NK-92 treated with Interleukin-12 subunit alpha and Interleukin-12 subunit beta, amount 100 ng/mL, for 24 hours (cell line): ENCODE results near the gene PAM16.
"Not testable (repeated sequence)": the region's sequence is repeated elsewhere in the genome, so short reads cannot be mapped to it uniquely, and the experiment has no call there.

Experiments used
- DNase-seq: peaks from one replicate; lab custom pipeline; 2025; lab: John Stamatoyannopoulos, UW

The PAM16 gene

DNA sequence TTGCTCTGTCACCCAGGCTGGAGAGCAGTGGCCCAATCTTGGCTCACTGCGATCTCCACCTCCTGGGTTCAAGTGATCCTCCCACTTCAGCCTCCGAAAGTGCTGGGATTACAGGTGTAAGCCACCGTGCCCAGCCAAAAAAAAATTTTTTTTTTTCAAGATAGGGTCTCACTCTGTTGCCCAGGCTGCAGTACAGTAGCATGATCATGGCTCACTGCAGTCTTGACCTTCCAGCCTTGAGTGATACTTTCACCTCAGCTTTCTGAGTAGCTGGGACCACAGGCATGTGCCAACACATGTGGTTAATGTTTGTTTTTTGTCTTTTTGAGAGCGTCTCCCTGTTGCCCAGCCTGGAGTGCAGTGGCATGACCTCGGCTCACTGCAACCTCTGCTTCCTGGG, 1.7 kb upstream of the PAM16 start:
- no peak for DNase-seq

DNA sequence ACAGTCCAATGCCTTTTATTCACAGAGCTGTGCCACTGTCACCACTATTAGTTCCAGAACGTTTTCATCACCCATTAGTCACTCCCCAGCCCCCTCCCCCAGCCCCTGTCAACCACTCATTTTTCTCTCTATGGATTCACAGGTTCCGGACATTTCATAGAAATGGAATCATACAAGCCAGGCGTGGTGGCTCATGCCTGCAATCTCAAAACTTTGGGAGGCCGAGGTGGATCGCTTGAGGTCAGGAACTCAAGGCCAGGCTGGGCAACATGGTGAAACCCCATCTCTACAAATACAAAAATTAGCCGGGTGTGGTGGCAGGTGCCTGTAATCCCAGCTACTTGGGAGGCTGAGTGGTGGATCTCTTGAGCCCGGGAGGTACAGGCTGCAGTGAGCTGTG, 759 bp upstream of the PAM16 start:
- DNase-seq = no peak

DNA sequence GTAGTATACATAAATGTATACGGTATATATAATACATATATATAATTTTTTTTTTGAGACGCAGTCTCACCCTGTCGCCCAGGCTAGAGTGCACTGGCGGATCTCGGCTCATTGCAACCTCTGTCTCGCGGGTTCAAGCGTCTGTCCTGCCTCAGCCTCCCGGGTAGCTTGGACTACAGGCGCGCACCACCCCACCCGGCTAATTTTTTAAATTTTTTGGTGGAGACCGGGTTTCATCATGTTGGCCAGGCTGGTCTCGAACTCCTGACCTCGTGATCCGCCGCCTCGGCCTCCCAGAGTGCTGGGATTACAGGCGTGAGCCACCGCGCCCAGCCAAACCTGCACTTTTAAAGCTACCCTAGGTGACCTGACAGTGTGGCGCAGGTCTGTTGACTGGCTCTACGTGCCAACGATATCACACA, 745 bp downstream of the PAM16 start:
- DNase-seq = no peak

DNA sequence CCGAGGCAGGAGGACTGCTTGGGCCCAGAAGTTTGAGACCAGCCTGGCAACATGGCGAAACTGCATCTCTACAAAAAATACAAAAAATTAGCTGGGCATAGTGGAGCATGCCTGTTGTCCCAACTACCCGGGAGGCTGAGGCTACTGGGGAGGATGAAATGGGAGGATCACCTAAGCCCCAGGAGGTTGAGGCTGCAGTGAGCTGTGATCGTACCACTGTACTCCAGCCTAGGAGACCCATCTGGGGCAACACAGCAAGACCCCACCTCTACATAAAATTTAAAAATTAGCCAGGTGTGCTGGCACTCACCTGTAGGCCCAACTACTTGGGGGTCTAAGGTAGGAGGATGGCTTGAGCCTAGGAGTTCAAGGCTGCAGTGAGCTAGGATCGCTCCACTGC, 1.8 kb downstream of the PAM16 start:
- DNase-seq = no peak

DNA sequence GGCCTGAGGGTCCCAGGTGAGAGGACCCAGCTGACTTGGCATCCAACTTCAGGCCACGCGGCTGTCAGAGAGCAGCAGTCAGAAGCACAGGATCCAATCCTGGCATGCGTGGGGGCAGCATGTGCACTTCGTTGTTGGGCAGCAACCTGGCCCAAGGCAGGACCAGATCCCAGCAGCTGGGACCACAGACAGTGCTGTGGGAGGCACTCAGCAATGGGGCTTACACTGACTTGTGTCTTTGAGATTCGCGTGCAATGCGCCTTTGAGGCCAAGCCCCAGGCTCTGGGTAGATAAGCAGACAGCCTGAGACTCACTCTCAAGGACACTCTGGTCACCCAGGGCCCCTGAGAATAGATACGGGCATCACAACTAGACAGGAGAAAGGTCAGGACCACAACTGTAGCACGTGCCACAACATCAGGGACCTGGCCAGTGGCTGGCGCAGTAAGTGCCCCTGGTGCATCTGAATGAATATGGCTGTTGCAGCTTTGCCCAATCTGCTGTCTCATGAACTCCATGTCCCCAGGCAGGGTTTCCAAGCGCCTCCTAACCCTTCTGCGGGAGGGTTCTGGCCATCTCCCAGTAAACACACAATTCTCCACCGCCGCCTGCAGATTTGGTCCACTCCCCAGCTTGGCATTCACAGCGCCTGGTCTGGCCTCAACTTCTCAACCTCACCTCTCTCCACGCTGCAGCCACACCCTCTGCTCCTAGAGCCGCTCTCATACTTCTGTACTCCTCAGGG, 3.2 kb downstream of the PAM16 start:
- DNase-seq = no peak

DNA sequence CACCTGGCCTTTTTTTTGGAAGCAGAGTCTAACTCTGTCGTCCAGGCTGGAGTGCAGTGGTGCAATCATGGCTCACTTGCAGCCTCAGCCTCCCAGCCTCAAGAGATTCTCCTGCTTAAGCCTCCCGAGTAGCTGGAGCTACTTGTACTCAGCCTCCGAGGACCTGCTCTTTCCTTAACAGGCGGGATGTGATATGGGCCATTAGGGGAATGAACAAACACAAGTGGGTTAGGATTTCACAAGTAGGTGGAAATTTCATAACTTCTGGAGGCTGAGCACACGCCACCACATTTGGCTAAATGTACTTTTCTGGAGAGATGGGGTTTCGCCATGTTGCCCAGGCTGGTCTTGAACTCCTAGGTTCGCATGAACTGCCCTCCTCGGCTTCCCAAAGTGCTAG, 4.1 kb downstream of the PAM16 start:
- no peak for DNase-seq

DNA sequence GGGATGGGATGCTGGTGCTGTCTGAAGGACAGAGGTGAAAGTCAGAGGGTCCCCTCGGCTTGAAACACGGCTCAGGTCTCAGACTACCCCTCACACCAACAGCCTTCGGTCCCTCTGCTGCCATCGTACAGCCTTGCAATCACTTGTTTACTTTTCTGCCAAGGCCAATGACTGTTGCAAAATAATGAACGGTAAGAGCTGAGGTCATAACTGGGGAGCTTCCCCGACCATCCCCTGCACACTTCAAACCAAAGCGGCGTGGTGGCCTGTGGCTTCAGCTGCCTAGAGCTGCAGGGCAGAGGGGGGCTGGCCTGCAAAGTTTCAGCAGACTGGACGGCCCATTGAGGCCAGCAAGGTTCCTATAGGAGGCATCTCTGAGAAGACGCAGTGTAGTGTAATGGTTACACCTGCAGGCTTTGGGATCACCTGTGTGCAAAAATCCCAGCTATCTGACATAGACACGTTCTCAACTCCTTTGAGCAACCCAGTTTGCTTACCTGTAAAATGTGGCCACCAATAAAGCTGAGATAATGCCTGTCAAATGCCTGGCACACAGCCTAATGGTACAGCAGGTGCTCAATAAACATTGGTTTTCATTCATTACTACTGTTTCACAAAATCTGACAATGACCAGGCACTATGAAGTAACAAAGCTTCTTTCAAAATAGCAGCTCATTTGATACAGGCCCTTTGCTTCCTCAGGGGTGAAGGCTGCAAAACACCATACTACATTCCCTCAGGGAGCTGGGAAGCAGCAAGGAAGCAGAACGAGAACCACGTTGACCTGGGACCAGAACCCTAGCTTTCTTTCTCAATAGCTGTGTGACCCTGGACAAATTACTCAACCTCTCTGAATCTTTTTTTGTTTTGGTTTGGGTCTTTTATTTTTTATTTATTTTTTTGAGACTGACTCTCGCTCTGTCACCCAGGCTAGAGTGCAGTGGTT, 5.0 kb downstream of the PAM16 start:
- DNase-seq = no peak

DNA sequence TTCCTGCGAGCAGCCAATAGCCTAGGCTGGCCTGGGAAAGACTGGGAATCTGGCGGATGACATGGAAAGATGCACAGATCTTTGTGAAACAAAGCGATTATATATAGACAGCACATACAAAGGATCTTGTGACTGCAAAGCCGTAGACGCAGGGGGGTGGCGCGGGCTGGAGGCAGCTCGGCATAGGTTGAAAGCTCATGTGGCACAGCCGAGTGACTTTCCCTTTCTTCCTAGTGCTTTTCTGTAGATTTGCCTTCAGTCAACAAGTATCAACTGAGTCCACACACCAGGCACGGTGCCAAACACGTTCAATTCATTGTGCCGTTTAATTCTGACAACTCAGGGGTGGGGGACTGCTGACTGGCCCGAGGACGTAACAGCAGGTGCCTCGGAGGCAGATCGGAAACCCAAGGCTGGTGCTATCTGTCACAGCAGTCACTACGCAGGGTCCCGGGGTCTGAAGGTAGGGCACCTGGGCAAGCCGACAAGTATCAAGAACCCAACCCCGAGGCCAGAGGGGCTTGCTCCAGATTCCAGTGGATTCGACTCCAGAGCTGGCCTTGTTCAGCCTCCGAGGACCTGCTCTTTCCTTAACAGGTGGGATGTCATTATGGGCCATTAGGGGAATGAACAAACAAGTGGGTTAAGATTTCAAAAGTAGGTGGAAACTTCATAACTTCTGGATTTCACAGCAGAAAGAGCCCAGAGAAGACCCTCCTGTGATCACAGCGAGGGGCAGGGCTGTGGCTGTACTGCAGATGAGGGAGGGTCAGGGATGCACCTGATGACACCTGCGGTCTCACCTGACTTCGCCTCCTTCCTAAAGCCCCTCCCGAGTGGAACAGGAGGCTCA, 5.9 kb downstream of the PAM16 start:
- no peak for DNase-seq

DNA sequence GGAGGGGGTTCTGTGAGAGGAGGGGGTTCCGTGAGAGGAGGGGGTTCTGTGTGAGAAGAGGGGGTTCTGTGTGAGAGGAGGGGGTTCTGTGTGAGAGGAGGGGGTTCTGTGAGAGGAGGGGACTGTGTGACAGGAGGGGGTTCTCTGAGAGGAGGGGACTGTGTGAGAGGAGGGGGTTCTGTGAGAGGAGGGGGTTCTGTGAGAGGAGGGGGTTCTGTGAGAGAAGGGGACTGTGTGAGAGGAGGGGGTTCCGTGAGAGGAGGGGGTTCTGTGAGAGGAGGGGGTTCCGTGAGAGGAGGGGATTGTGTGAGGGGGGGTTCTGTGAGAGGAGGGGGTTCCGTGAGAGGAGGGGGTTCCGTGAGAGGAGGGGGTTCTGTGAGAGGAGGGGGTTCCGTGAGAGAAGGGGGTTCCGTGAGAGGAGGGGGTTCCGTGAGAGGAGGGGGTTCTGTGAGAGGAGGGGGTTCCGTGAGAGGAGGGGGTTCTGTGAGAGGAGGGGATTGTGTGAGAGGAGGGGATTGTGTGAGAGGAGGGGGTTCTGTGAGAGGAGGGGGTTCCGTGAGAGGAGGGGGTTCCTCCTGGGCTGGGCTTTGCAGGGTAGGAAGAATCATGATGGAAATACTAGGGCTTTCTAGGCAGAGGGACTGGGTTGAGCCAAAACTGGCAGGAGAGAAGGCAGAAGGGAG, 6.7 kb downstream of the PAM16 start:
- not testable (repeated sequence) for DNase-seq

DNA sequence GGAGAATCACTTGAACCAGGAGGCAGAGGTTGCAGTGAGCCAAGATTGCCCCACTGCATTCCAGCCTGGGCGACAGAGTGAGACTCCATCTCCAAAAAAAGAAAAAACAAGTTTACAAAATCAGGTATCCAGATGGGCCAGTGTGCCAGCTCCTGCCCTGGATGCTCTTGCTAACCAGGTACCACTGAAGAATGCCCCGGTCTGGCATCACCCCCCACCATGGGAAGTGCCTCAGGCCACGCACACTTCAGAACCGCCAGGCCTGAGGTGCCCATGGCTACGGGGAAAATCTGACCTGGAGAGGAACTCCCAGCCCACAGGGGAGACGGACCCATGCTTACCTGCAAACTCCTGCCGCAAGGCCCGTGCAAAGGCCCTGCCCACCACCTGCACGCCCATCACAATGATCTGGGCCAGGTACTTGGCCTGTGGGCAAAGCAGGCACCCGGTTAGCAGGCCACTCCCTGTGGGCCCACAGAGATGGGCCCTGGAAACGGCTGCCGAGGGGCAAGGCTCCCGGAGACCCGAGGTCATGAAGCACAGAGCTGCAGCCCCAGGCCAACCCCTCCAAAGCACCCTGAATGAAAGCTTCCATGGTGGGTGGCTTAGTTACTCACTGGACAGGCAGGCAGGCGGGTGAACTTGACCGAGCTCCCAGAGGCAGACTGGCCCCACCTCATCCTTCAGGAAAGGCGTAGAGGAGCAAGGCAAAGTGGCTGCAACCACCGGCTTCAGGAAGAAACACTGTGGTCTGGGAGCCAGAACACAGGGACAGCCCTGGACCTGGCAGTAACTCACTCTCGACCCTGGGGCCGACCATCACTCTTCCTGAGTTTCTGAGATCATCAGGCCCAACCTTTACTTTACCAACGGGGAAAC, 8.0 kb downstream of the PAM16 start:
- DNase-seq = no peak

DNA sequence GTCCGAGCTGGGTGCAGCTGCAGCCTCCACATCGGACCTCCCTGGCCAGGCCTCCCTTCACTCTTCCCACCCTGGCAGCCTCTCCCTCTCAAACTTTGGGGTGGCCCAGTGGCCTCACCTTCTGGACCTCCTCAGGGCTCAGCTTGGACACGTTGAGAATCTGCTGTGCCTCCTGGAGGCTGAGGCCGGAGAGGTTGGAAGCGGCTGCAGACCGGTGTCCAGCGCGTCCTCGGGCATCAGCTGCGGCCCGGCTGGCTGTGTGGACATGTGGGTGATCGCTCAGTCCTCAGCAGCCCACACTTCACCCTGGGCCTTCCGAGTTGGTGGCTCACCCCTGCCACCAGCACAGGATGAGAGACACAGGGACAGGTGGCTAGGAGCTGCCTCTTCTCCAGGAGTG, 9.9 kb downstream of the PAM16 start:
- DNase-seq = no peak

DNA sequence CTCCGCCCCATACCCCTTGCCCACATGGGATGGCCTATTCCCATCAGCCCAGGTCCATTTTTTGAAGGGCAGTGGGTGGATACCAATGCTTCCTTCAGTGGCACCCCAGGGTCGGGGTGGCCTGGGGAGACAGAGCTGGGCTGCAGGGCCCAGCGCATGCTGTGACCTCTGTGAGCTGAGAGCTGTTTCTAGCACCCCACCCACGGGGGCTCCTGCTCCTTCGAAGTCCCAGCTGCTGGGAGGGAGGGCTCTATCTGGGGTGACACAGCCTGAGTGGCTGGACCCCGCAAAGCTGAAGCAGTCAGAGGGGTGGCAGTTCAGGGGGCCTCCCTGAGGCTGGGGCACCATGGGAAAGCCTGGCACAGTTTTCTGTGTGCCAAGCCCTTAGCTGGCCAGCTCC, 10.7 kb downstream of the PAM16 start:
- DNase-seq = no peak

DNA sequence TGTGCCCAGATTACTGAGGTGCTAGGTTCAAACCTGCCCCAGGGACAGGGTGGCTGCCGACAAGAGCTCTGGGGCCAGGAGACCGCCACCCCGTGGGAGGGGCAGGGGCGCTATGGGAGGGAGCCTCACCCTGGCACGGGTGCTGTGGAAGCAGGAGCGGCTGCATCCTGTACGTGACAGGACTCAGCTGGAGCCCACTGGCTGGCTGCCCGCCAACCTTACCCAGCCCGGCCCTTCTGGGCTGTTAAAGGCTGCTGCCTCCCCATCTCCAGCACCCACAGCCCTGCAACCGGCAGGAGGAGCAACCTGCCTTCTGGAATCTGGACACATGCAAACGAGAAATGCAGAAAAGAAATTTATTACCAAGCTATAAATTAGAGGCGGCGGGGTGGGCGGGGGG, 11.2 kb downstream of the PAM16 start:
- no peak for DNase-seq

DNA sequence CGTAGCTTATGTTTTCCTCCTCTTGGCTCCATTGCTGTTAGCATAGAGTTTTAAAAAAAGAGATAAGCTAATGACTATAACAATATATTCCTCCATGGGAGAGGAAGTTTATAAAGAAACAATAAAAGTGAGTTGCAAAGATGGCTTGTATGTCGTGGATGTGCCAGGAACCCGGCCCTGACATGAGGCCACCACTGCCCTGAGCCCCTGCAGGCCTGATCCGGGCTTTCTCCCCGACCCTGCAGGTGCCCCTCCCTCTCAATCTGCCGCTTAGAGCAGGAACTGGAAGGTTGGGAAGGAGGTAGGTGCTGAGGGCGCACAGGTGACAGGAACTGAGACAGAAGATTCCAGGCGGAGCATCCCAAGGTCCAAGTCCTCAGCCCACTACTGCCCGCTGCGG, 11.7 kb downstream of the PAM16 start:
- DNase-seq = no peak

DNA sequence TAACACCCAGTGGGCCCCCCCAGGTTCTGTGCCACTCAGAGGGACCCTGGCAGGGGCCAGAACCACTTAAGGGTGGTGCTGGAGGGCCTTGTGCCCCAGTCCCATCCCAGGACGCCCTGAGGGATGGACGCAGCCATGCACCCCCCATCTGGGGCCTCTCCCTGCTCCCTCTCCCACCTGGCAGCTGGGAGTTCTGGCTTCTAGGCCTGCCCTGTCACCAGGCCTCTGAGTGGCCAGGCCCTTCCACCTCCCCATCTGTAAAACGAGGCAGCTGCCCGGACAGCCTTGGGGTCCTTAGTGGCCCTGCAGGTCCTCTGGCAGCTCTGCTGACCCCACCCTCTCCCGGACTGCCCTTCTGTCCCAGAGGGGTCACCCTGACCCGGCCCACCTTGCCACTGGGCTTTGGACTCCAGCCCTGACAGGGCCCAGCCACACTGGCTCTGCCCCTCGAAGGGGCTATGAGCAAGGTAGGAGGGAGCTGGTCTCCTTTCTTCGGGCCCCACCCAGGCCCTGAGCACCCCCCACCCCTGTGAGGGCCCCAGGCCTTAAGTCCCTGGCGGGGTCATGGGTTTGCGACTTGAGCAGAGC, 12.3 kb downstream of the PAM16 start:
- no peak for DNase-seq

DNA sequence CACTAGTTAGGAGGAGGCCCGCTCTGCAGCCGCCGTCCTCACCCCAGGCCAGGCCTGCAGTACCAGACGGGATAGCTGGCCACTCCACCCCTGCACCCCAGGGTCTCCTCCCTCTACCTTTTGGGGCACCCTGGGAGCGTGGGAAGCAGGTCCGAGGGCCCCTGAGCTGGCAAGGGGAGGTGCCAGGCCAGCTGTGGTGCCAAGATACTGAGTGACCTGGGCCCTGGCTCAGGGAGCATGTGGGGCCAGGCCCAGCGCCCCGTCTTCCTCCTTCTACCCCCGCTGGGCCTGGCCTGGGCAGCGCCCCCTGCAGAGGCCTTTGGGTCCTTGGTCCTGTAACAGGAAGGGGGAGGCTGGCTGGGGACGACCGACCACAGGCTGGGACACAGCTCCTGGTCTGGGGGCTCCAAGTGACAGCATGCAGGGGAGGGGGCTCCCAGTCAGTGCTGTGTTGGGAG, 13.0 kb downstream of the PAM16 start:
- DNase-seq = no peak

DNA sequence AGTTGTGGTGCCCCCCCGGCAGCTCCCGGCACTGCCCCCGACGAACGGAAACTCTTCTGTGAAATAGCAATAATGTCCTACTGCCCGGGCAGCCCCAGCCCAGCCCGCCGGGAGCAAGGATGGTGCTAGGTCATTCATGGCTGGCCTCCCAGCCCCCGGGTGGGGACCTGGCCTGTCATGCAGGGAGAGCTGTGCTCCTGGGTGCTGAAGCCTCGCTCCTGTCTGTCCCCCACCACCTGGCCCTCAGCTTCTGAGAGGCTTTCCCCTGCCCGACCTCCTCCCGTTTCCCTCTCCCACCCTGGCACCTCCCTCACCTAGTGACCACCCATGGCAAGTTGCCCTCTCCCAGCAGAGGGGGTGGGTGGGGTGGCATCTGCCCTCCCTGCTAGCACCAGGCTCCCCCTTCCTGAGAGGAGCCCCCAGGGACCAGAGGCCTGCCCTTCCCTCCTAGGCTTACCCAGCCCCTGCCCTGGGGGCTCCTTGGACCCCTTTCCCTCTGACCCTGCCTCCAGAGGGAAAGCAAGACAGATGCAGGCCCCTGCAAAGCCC, 13.5 kb downstream of the PAM16 start:
- DNase-seq = no peak

DNA sequence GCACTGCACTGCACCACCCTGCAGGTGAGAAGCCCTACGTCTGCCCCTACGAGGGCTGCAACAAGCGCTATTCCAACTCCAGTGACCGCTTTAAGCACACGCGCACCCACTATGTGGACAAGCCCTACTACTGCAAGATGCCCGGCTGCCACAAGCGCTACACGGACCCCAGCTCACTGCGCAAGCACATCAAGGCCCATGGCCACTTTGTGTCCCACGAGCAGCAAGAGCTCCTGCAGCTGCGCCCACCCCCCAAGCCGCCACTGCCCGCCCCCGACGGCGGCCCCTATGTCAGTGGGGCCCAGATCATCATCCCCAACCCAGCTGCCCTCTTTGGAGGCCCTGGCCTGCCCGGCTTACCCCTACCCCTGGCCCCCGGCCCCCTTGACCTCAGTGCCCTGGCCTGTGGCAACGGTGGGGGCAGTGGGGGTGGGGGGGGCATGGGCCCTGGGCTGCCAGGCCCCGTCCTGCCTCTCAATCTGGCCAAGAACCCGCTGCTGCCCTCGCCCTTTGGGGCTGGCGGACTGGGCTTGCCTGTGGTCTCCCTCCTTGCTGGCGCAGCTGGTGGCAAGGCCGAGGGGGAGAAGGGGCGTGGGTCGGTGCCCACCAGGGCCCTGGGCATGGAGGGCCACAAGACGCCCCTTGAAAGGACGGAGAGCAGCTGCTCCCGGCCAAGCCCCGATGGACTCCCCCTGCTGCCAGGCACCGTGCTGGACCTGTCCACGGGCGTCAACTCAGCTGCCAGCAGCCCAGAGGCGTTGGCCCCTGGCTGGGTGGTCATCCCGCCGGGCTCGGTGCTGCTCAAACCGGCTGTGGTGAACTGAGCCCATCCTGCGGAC, 14.2 kb downstream of the PAM16 start:
- no peak for DNase-seq
